HepG2 (cell line): Measurements from ENCODE around the gene C1RL. TPM values are rescaled to one million over a fixed set of nuclear protein-coding genes. Genes with fewer than 3 reads are reported as not detected.

Experiments
- FOSL2 ChIP-seq: sonication (generic); formaldehyde crosslinking; IDR thresholded peaks from 2 replicates; pipeline ENCODE4 v1.4.0; 2020; ENCODE audit warnings: missing genetic modification reagents
- MLX ChIP-seq: IDR thresholded peaks from 2 replicates; pipeline ENCODE4 v1.6.1; 2016
- NR2F1 ChIP-seq, 2 experiments: fragments of 450-650 bp in 1 of 2; formaldehyde crosslinking in 1 of 2; IDR thresholded peaks; 2 replicates each; pipeline versions ENCODE4 v1.5.0 to v1.6.1; 2016 to 2020; ENCODE audit warnings: mild to moderate bottlenecking in 1 of 2, missing compliant biosample characterization in 1 of 2, missing genetic modification reagents in 1 of 2, moderate library complexity in 1 of 2
- NR2F2 ChIP-seq: IDR thresholded peaks from 2 replicates; pipeline ENCODE4 v1.6.1; 2012; ENCODE audit warnings: low read depth, inconsistent platforms, borderline replicate concordance
- RARG ChIP-seq: sonication (generic); formaldehyde crosslinking; IDR thresholded peaks from 2 replicates; pipeline ENCODE4 v1.4.0; 2020; ENCODE audit warnings: low read depth, mild to moderate bottlenecking, missing genetic modification reagents
- RBFOX2 ChIP-seq: fragments of 200-400 bp; formaldehyde crosslinking; IDR thresholded peaks from 2 replicates; pipeline ENCODE4 v1.6.1; 2017; ENCODE audit warnings: low read depth, mild to moderate bottlenecking, low read length
- ZMAT3 ChIP-seq: sonication (generic); formaldehyde crosslinking; conservative IDR thresholded peaks from 2 replicates; pipeline ENCODE4 v1.7.0; 2021; ENCODE audit warnings: missing genetic modification reagents
- ZMYM4 ChIP-seq: sonication (generic); formaldehyde crosslinking; IDR thresholded peaks from 2 replicates; pipeline ENCODE4 v1.8.1; 2023; ENCODE audit warnings: mild to moderate bottlenecking, missing genetic modification reagents
- ZNF256 ChIP-seq: sonication (generic); formaldehyde crosslinking; conservative IDR thresholded peaks from 2 replicates; pipeline ENCODE4 v1.4.0; 2020; ENCODE audit warnings: missing genetic modification reagents
- ZNF629 ChIP-seq: sonication (generic); formaldehyde crosslinking; conservative IDR thresholded peaks from 2 replicates; pipeline ENCODE4 v1.5.0; 2020; ENCODE audit warnings: missing genetic modification reagents
- ZNF687 ChIP-seq: sonication (generic); formaldehyde crosslinking; IDR thresholded peaks from 2 replicates; pipeline ENCODE4 v1.5.1; 2020; ENCODE audit warnings: mild to moderate bottlenecking, missing genetic modification reagents, moderate library complexity
- polyA plus RNA-seq, 8 experiments: library from polyadenylated mRNA; depleted of rRNA in 3 of 8; stranded (reverse) in 7 of 8; unstranded in 1 of 8; fragments of >200 nt; fragmentation: Illumina TruSeq in 4 of 8; extraction: Trizol in 4 of 8; gene quantifications; 2 replicates each; pipeline versions ENCODE4 v1.2.1 to v1.2.3, GENCODE V29; 2011 to 2016; ENCODE audit warnings: low read depth in 4 of 8, missing spikeins in 1 of 8, mixed read lengths in 1 of 8; ENCODE audit not compliant: insufficient read depth in 1 of 8
- total RNA-seq, 5 experiments: library from RNA; depleted of rRNA; stranded (reverse); fragments of >200 nt; fragmentation: Illumina TruSeq; extraction: Trizol; gene quantifications; 2 replicates each; pipeline ENCODE4 v1.2.3, GENCODE V29; 2016; ENCODE audit warnings: low read depth in 1 of 5
- TF ChIP-seq, protein P1 (sequence below): sonication (generic); formaldehyde crosslinking; IDR thresholded peaks from 2 replicates; pipeline ENCODE4 v1.5.0; 2020; ENCODE audit warnings: mild to moderate bottlenecking, missing genetic modification reagents
- TF ChIP-seq, protein P2 (sequence below): sonication (generic); formaldehyde crosslinking; IDR thresholded peaks from 2 replicates; pipeline ENCODE4 v1.4.0; 2020; ENCODE audit warnings: missing genetic modification reagents, borderline replicate concordance
- TF ChIP-seq, protein P3 (sequence below): sonication (generic); formaldehyde crosslinking; IDR thresholded peaks from 2 replicates; pipeline ENCODE4 v1.5.0; 2020; ENCODE audit warnings: missing genetic modification reagents

The C1RL gene
- total and polyA plus RNA-seq, 2 of the 13 experiments (the other 11 are each of a cell fraction or from before 2014, with no cell fraction given) = 28.9 to 53.1 TPM

GRCh38 chr12:7129287-7129871 is 20.4 kb upstream of the C1RL start (continued):
- TF ChIP-seq ZNF687 (0 out of 2 replicates have a peak, but pooled peaks have one; percentile 68), ZMAT3 (CRISPR knock-in tag) (no peak), NR2F2 (no peak), FOSL2 (no peak), ZMYM4 (CRISPR knock-in tag) (peak; percentile 33; the same call in 1 of the 2 replicates), MLX (CRISPR knock-in tag) (no peak), ZNF256 (CRISPR knock-in tag) (no peak), ZNF629 (no peak), RBFOX2 (0 out of 2 replicates have a peak, but pooled peaks have one; percentile 13), RARG (CRISPR knock-in tag) (no peak), NR2F1 (CRISPR knock-in tag; IDR thresholded peaks at IDR 0.05) (no peak)
- TF ChIP-seq, protein P1, sequence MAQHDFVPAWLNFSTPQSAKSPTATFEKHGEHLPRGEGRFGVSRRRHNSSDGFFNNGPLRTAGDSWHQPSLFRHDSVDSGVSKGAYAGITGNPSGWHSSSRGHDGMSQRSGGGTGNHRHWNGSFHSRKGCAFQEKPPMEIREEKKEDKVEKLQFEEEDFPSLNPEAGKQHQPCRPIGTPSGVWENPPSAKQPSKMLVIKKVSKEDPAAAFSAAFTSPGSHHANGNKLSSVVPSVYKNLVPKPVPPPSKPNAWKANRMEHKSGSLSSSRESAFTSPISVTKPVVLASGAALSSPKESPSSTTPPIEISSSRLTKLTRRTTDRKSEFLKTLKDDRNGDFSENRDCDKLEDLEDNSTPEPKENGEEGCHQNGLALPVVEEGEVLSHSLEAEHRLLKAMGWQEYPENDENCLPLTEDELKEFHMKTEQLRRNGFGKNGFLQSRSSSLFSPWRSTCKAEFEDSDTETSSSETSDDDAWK (CRISPR knock-in tag) = no peak
- TF ChIP-seq, protein P2, sequence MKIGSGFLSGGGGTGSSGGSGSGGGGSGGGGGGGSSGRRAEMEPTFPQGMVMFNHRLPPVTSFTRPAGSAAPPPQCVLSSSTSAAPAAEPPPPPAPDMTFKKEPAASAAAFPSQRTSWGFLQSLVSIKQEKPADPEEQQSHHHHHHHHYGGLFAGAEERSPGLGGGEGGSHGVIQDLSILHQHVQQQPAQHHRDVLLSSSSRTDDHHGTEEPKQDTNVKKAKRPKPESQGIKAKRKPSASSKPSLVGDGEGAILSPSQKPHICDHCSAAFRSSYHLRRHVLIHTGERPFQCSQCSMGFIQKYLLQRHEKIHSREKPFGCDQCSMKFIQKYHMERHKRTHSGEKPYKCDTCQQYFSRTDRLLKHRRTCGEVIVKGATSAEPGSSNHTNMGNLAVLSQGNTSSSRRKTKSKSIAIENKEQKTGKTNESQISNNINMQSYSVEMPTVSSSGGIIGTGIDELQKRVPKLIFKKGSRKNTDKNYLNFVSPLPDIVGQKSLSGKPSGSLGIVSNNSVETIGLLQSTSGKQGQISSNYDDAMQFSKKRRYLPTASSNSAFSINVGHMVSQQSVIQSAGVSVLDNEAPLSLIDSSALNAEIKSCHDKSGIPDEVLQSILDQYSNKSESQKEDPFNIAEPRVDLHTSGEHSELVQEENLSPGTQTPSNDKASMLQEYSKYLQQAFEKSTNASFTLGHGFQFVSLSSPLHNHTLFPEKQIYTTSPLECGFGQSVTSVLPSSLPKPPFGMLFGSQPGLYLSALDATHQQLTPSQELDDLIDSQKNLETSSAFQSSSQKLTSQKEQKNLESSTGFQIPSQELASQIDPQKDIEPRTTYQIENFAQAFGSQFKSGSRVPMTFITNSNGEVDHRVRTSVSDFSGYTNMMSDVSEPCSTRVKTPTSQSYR = no peak
- TF ChIP-seq, protein P3, sequence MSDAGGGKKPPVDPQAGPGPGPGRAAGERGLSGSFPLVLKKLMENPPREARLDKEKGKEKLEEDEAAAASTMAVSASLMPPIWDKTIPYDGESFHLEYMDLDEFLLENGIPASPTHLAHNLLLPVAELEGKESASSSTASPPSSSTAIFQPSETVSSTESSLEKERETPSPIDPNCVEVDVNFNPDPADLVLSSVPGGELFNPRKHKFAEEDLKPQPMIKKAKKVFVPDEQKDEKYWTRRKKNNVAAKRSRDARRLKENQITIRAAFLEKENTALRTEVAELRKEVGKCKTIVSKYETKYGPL (CRISPR knock-in tag) = no peak
- TF ChIP-seq, all 625 proteins: peak for 27
